IPS-18a (cell line): Measurements from ENCODE around the gene DNAJC10.
A peak's percentile ranks its signal among the peaks of the same experiment; 100 is the strongest.
"Not testable (repeated sequence)": the region's sequence is repeated elsewhere in the genome, so short reads cannot be mapped to it uniquely, and the experiment has no call there.

Experiments
- H3K27ac ChIP-seq: one replicate; pipeline ENCODE4 v1.5.1; 2013; ENCODE audit warnings: low read length
- H3K27me3 ChIP-seq: one replicate; pipeline ENCODE4 v1.6.1; 2013; ENCODE audit warnings: mild to moderate bottlenecking, low read length; ENCODE audit not compliant: control insufficient read depth, insufficient read depth
- H3K36me3 ChIP-seq: one replicate; pipeline ENCODE4 v1.6.1; 2013; ENCODE audit warnings: low read depth, low read length; ENCODE audit not compliant: control insufficient read depth
- H3K4me1 ChIP-seq: one replicate; pipeline ENCODE4 v1.6.1; 2013; ENCODE audit warnings: low read depth, low read length; ENCODE audit not compliant: control insufficient read depth
- H3K4me3 ChIP-seq: one replicate; pipeline ENCODE4 v1.5.1; 2013; ENCODE audit warnings: low read length
- H3K9ac ChIP-seq: one replicate; pipeline ENCODE4 v1.6.1; 2013; ENCODE audit warnings: mild to moderate bottlenecking, low read length, moderate library complexity
- H3K9me3 ChIP-seq: one replicate; pipeline ENCODE4 v1.6.1; 2013; ENCODE audit warnings: low read depth, low read length; ENCODE audit not compliant: control insufficient read depth

The DNAJC10 gene

DNA sequence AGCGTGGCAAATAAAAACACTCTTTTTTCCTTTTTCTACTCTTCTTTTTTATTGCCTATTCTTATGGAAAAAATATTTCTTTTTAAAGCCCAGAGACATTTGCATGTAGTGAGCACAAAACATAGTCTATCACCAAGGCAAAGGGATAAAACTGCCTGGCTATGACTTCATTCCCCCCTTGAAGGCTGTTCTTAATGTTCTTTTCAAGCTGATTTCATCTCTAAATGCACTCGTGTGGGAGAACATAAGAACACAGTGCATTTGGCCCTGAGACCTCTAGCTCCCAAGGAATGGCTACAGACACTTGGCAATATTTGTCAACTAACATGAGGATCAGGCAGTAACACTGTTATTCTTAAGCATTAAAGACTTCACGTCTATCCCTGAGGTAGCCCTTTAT lies 17.4 kb upstream of the DNAJC10 start:
- H3K27me3 ChIP-seq = no peaks in the 10 kb centered on the region
- no peak overlapping the region for H3K9ac ChIP-seq
- no peak overlapping the region for H3K4me3 ChIP-seq
- H3K4me1 ChIP-seq = no peaks in the 10 kb centered on the region
- no peaks in the 10 kb centered on the region for H3K36me3 ChIP-seq
- no peak overlapping the region for H3K27ac ChIP-seq
- no peaks in the 10 kb centered on the region for H3K9me3 ChIP-seq

DNA sequence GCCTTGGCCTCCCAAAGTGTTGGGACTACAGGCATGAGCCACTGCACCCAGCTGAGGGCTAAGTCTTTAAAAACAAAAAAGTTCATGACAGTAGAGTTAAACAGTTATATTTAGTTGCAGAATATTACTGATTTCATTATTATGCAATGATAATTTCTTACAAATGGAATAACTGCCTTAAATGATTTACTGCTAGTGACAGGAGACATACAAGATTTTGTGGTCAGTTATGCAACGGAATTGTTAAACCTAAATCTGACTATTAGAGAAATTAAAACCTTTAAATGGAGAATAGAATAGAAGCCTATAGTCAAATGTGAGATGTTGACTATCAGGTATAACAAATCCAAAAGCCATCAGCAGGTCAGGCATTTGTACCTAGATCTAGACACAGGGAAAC lies 10.3 kb upstream of the DNAJC10 start:
- H3K9ac ChIP-seq = no peak overlapping the region
- no peak overlapping the region for H3K4me3 ChIP-seq
- no peaks in the 10 kb centered on the region for H3K36me3 ChIP-seq
- H3K27ac ChIP-seq = no peak overlapping the region
- no peaks in the 10 kb centered on the region for H3K4me1 ChIP-seq
- H3K9me3 ChIP-seq = no peaks in the 10 kb centered on the region
- H3K27me3 ChIP-seq = no peaks in the 10 kb centered on the region

GRCh38 chr2:182706751-182707150 lies 9.3 kb upstream of the DNAJC10 start:
- Histone ChIP-seq H3K27me3 (no peaks in the 10 kb centered on the region), H3K27ac (no peak overlapping the region), H3K4me3 (no peak overlapping the region), H3K36me3 (no peaks in the 10 kb centered on the region), H3K9ac (no peak overlapping the region), H3K4me1 (no peaks in the 10 kb centered on the region), H3K9me3 (no peaks in the 10 kb centered on the region)

GRCh38 chr2:182713601-182714000 lies 2.5 kb upstream of the DNAJC10 start:
- H3K4me3 ChIP-seq = no peak overlapping the region
- H3K27ac ChIP-seq = no peak overlapping the region
- H3K4me1 ChIP-seq = peaks cover 11% of the 10 kb centered on the region
- peaks cover 4% of the 10 kb centered on the region for H3K36me3 ChIP-seq
- no peak overlapping the region for H3K9ac ChIP-seq
- no peaks in the 10 kb centered on the region for H3K27me3 ChIP-seq
- no peaks in the 10 kb centered on the region for H3K9me3 ChIP-seq

DNA sequence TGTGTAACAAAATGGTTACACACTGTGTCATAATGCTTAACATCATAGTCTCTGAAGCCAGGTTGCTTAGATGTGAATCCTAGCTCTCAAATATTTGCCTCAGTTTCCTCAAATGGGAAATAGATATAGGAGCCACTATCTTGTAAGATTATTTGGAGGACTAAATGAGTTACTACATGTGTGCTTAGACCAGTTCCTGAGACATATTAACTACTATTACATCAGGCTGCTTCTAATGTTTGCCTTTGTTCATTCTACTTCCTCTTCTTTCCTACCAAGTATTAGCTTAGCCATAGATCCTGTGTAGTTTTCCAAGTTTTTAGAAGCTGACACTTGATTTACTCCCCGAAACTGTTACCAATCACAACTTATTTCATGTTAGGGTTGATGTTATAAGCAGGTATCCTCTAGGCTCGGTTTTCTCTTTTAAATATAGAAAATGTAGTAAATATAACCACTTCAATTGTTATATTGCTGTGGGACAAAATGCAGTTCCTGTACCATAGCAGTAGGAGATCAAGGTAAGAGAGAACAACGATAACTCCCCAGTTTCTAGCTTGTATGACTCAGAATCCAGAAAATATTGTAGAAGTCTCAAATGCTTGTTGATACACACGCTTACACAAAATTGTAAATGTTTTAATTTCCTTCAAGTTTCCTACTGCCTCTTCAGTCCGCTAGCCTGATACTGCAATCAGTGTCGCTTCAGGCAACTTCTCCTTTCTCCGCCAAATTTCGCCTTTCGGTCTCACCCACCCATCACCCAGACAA lies 751 bp upstream of the DNAJC10 start:
- Histone ChIP-seq H3K27me3 (no peaks in the 10 kb centered on the region), H3K9ac (peak overlapping the region; percentile 91), H3K4me3 (peak overlapping the region; percentile 88), H3K9me3 (no peaks in the 10 kb centered on the region), H3K4me1 (peaks cover 11% of the 10 kb centered on the region), H3K27ac (peak overlapping the region; percentile 77), H3K36me3 (peaks cover 10% of the 10 kb centered on the region)

DNA sequence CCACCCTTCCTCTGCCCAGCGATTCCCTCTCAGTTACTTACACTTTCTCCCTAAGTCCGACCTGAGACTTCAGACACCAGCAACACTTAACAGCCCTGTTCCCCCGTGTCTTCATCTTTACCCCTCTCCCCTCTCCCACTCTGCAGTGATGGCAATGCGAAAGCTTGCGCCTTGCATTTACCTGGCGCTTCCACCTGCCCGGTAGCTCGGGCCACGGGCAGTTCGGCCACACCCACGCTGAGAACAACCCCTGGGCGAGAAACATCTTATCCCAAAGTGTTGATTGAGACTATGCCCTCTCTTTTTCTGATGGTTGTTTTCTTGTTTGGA lies 558 bp downstream of the DNAJC10 start:
- peak overlapping the region; percentile 19 for H3K27ac ChIP-seq
- H3K36me3 ChIP-seq = peaks cover 22% of the 10 kb centered on the region
- H3K27me3 ChIP-seq = no peaks in the 10 kb centered on the region
- peak overlapping the region; percentile 91 for H3K9ac ChIP-seq
- peak overlapping the region; percentile 88 for H3K4me3 ChIP-seq
- H3K4me1 ChIP-seq = peaks cover 11% of the 10 kb centered on the region
- H3K9me3 ChIP-seq = no peaks in the 10 kb centered on the region

GRCh38 chr2:182717416-182717815 lies 1.4 kb downstream of the DNAJC10 start:
- Histone ChIP-seq H3K36me3 (peaks cover 26% of the 10 kb centered on the region), H3K9ac (no peak overlapping the region), H3K9me3 (no peaks in the 10 kb centered on the region), H3K27me3 (no peaks in the 10 kb centered on the region), H3K27ac (no peak overlapping the region), H3K4me3 (peak overlapping the region; percentile 88), H3K4me1 (peaks cover 11% of the 10 kb centered on the region)

DNA sequence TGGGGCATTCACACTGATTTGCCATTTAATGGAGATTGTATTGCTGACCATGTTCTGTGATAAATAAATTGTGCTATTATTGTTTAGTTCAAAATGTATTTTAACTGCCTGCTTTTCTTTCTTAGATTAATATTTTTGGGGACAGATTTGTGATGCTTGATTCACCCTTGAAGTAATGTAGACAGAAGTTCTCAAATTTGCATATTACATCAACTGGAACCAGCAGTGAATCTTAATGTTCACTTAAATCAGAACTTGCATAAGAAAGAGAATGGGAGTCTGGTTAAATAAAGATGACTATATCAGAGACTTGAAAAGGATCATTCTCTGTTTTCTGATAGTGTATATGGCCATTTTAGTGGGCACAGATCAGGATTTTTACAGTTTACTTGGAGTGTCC lies 1.8 kb downstream of the DNAJC10 start:
- peaks cover 11% of the 10 kb centered on the region for H3K4me1 ChIP-seq
- peak overlapping the region; percentile 88 for H3K4me3 ChIP-seq
- H3K9ac ChIP-seq = no peak overlapping the region
- no peaks in the 10 kb centered on the region for H3K27me3 ChIP-seq
- H3K9me3 ChIP-seq = no peaks in the 10 kb centered on the region
- H3K36me3 ChIP-seq = peaks cover 26% of the 10 kb centered on the region
- H3K27ac ChIP-seq = no peak overlapping the region

DNA sequence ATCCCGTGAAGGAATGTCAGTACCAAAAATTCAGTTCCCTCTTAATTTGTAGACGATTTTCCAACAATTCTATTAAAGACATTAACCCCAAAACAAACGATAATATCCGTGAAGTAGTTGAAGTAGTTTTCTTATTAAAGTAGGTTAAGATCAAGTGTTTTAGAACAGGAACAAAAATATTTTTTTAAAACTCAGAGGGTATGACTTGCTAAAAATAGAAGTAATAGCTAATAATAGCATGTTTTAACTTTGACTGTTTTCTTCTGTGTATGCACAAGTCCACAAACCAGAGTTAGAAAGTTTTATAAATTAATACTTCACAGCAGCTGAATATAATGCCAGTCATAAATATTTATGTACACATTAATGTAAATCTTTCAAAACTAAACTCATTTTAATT lies 2.4 kb downstream of the DNAJC10 start:
- Histone ChIP-seq H3K27me3 (no peaks in the 10 kb centered on the region), H3K4me3 (no peak overlapping the region), H3K27ac (no peak overlapping the region), H3K9me3 (no peaks in the 10 kb centered on the region), H3K9ac (no peak overlapping the region), H3K4me1 (peaks cover 11% of the 10 kb centered on the region), H3K36me3 (peaks cover 32% of the 10 kb centered on the region)

- not testable (repeated sequence) for H3K9me3 ChIP-seq, H3K27me3 ChIP-seq, H3K9ac ChIP-seq, H3K27ac ChIP-seq, H3K4me3 ChIP-seq
- H3K36me3 ChIP-seq = peaks cover 35% of the 10 kb centered on the region
- peaks cover 11% of the 10 kb centered on the region for H3K4me1 ChIP-seq
These were observed 3.1 kb downstream of the DNAJC10 start for GRCh38 chr2:182719116-182719515.

- H3K27me3 ChIP-seq = no peaks in the 10 kb centered on the region
- H3K9me3 ChIP-seq = no peaks in the 10 kb centered on the region
- H3K9ac ChIP-seq = no peak overlapping the region
- peaks cover 58% of the 10 kb centered on the region for H3K36me3 ChIP-seq
- H3K4me3 ChIP-seq = no peak overlapping the region
- no peak overlapping the region for H3K27ac ChIP-seq
- no peaks in the 10 kb centered on the region for H3K4me1 ChIP-seq
These were observed 8.6 kb downstream of the DNAJC10 start for GRCh38 chr2:182724656-182725055.

DNA sequence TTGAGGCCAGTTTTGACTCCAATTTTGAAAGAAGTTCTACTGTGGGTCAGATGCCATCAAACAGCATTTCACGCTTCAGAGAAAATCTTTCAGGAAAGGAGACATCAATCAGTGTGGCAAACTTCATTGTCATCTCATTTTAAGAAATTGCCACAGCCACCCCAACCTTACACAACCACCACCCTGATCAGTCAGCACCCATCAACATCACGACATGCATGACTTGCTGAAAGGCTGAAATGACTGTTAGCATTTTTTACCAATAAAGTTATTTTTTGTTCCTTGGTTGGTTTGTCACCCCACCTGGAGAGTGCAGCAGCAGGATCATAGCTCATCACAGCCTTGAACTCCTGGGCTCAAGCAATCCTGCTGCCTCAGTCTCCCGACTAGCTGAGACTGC lies 10.4 kb downstream of the DNAJC10 start:
- Histone ChIP-seq H3K9me3 (no peaks in the 10 kb centered on the region), H3K27ac (no peak overlapping the region), H3K27me3 (no peaks in the 10 kb centered on the region), H3K4me3 (no peak overlapping the region), H3K4me1 (no peaks in the 10 kb centered on the region), H3K36me3 (peaks cover 57% of the 10 kb centered on the region), H3K9ac (no peak overlapping the region)
